ENCODE data around the gene CCL21.

The CCL21 gene

GRCh38 chr9:34717996-34718614 lies 8.2 kb upstream of the CCL21 start:
- DNase-seq (ENCODE audit: low read depth), result no peak

GRCh38 chr9:34716711-34717110 lies 6.8 kb upstream of the CCL21 start:
- no peak for DNase-seq (ENCODE audit: low read depth)
- no peak overlapping the region for H3K4me3 ChIP-seq (ENCODE audit: control insufficient read depth, low read depth, low read length)
- TF ChIP-seq CTCF (conservative IDR thresholded peaks at IDR 0.05; ENCODE audit: control insufficient read depth, insufficient read depth, low read depth, low read length), result no peak

More at GRCh38 chr9:34717996-34718614, 8.2 kb upstream of the CCL21 start:
- TF ChIP-seq CTCF (conservative IDR thresholded peaks at IDR 0.05; ENCODE audit: control insufficient read depth, insufficient read depth, low read depth, low read length), result no peak
- H3K4me3 ChIP-seq (ENCODE audit: control insufficient read depth, low read depth, low read length), result no peak overlapping the region

GRCh38 chr9:34715639-34716215 lies 5.8 kb upstream of the CCL21 start:
- TF ChIP-seq CTCF (conservative IDR thresholded peaks at IDR 0.05; ENCODE audit: control insufficient read depth, insufficient read depth, low read depth, low read length), result no peak
- no peak overlapping the region for H3K4me3 ChIP-seq (ENCODE audit: control insufficient read depth, low read depth, low read length)
- DNase-seq (ENCODE audit: low read depth), result no peak

- DNase-seq (ENCODE audit: low read depth), result no peak
- no peak overlapping the region for H3K4me3 ChIP-seq (ENCODE audit: control insufficient read depth, low read depth, low read length)
- no peak for TF ChIP-seq CTCF (conservative IDR thresholded peaks at IDR 0.05; ENCODE audit: control insufficient read depth, insufficient read depth, low read depth, low read length)
Observed at GRCh38 chr9:34714007-34714406, 4.1 kb upstream of the CCL21 start.

- DNase-seq (ENCODE audit: low read depth), result no peak
- TF ChIP-seq CTCF (conservative IDR thresholded peaks at IDR 0.05; ENCODE audit: control insufficient read depth, insufficient read depth, low read depth, low read length), result no peak
Observed at GRCh38 chr9:34712140-34712539, 2.2 kb upstream of the CCL21 start.

GRCh38 chr9:34709196-34709978 lies 549 bp downstream of the CCL21 start:
- TF ChIP-seq CTCF (conservative IDR thresholded peaks at IDR 0.05; ENCODE audit: control insufficient read depth, insufficient read depth, low read depth, low read length), result no peak
- no peak overlapping the region for H3K4me3 ChIP-seq (ENCODE audit: control insufficient read depth, low read depth, low read length)
- no peak for DNase-seq (ENCODE audit: low read depth)

More at GRCh38 chr9:34712140-34712539, 2.2 kb upstream of the CCL21 start:
- H3K4me3 ChIP-seq (ENCODE audit: control insufficient read depth, low read depth, low read length), result no peak overlapping the region

All from fibroblast of mammary gland (primary cell).